Measurements from ENCODE around the gene GPR173.

Gene GPR173

DNA sequence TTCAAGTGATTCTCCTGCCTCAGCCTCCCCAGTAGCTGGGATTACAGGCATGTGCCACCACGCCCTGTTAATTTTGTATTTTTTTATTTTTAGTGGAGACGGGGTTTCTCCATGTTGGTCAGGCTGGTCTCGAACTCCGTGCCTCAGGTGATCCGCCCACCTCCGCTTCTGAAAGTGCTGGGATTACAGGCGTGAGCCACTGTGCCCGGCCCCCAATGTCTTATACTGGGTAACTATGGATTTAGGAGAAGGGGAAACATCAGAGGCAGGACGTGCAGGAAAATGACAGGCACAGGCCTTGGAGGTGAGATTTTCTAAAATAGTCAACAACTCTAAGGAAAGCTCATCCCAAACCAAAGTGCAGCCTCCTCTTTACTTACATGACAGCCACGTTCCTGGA lies 22.5 kb downstream of the GPR173 start:
- DNase-seq (ENCODE audit: low read depth in 2 of 2): no peak

- no peak for DNase-seq (ENCODE audit: low read depth in 2 of 2)
Measured at GRCh38 chrX:53071604-53072417, 23.2 kb downstream of the GPR173 start.

GRCh38 chrX:53072418-53073114 lies 24.0 kb downstream of the GPR173 start:
- DNase-seq (ENCODE audit: low read depth in 2 of 2): no peak

GRCh38 chrX:53073115-53073586 lies 24.6 kb downstream of the GPR173 start:
- DNase-seq (ENCODE audit: low read depth in 2 of 2): no peak

DNA sequence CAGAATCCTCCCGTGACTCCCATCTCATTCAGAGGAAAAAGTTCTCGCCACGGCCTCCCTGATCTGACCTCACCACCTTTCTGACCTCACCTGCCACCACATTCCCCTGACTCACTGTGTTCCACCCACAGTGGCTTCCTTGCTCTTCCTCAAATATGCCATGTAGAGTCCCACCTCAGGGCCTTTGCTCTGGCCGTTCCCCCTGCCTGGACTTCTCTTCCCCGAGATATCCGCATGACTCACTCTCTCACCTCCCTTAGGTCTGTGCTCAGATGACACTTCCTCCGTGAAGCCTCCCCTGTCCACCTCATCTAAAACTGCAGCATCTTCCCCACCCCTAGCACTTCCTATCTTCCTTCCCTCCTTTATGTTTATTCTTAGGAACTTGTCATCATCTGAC lies 26.4 kb downstream of the GPR173 start:
- no peak for DNase-seq (ENCODE audit: low read depth in 2 of 2)

- no peak for DNase-seq (ENCODE audit: low read depth in 2 of 2)
Measured at GRCh38 chrX:53076671-53077070, 28.1 kb downstream of the GPR173 start.

- DNase-seq (ENCODE audit: low read depth in 2 of 2): no peak
Measured at GRCh38 chrX:53077207-53078197, 28.9 kb downstream of the GPR173 start.

DNA sequence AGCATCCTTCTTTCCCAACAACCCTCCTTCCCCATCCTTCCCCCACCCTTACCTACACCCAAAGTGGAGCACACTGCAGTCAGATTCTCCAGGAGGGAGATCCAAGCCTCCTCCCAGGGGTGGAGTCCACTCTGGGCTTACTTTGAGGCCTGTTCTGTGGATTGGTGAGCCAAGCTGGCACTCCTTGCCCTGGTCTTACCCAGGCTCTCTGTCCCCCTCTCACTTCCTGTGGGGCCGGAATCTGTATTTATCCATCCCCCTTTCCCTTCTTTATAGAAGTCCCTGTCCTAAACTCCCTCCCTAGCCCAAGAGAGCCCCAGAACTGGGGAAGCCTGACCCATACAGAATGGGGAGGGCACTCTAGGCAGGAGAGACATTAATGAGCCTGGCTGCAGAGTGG lies 30.4 kb downstream of the GPR173 start:
- DNase-seq (ENCODE audit: low read depth in 2 of 2): no peak

- no peak for DNase-seq (ENCODE audit: low read depth in 2 of 2)
Measured at GRCh38 chrX:53080628-53081580, 32.3 kb downstream of the GPR173 start.

- peak; percentile 85 to 88 for DNase-seq (ENCODE audit: low read depth in 2 of 2)
Measured at GRCh38 chrX:53081925-53082772, 33.6 kb downstream of the GPR173 start, which contains the start of gene TSPYL2. Gene TSPYL2, plus strand, starts transcription at chrX:53082367. Its CDS starts 132 bp downstream, at chrX:53082499.

DNA sequence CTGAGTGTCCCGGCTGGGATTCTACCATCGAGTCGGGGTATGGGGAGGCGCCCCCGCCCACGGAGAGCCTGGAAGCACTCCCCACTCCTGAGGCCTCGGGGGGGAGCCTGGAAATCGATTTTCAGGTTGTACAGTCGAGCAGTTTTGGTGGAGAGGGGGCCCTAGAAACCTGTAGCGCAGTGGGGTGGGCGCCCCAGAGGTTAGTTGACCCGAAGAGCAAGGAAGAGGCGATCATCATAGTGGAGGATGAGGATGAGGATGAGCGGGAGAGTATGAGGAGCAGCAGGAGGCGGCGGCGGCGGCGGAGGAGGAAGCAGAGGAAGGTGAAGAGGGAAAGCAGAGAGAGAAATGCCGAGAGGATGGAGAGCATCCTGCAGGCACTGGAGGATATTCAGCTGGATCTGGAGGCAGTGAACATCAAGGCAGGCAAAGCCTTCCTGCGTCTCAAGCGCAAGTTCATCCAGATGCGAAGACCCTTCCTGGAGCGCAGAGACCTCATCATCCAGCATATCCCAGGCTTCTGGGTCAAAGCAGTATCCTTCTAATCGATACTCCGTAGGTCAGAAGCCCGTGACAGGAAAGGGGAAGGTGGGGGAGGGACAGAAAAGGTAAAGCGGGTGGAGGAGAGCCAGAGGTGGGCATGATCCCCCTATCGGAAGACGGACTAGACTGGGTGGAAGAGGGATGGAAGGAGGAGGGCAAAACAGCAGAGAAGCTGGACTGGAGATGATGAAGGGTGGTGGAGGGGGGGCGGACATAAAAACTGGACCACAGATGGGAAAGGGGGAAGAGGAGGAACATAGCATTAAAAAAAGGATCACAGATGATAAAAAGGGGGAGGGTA lies 34.4 kb downstream of the GPR173 start:
- DNase-seq (ENCODE audit: low read depth in 2 of 2): no peak

DNA sequence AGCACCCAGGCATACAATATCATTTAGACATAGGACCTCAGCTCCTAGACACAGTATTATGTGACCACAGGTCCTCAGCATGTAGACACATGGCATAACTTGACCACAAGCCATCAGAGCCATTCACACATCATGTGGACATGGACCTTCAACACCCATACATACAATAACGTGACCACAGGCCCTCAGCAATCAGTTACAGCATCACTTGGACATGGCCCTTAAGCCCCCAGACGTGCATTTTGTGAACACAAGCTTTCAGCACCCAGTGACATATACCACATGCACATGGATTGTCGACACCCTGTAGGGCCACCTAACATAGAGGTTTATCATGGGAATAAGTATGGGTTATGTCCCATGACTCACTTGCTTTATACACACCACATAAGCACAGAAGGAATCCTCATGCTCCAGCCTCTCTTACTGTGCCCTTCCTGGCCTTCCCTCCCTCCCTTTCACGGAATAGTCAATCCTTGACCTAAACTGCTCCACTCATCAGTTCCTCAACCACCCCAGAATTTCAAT lies 35.5 kb downstream of the GPR173 start:
- no peak for DNase-seq (ENCODE audit: low read depth in 2 of 2)

DNA sequence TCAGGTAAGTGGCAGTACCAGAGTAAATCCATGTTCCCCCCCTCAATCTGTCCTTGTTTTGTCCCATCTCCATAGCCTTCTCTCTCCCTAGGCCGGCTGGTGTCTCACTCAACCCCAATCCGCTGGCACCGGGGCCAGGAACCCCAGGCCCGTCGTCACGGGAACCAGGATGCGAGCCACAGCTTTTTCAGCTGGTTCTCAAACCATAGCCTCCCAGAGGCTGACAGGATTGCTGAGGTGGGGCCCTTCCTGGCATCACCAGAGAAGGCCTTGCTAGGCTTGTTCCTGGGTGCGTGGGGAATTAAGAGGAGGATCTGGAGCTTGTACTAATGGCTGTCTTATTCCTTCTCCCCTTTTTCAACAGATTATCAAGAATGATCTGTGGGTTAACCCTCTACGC lies 36.3 kb downstream of the GPR173 start:
- no peak for DNase-seq (ENCODE audit: low read depth in 2 of 2)

DNA sequence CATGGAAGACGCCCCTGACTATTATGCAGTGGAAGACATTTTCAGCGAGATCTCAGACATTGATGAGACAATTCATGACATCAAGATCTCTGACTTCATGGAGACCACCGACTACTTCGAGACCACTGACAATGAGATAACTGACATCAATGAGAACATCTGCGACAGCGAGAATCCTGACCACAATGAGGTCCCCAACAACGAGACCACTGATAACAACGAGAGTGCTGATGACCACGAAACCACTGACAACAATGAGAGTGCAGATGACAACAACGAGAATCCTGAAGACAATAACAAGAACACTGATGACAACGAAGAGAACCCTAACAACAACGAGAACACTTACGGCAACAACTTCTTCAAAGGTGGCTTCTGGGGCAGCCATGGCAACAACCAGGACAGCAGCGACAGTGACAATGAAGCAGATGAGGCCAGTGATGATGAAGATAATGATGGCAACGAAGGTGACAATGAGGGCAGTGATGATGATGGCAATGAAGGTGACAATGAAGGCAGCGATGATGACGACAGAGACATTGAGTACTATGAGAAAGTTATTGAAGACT lies 37.2 kb downstream of the GPR173 start:
- DNase-seq (ENCODE audit: low read depth in 2 of 2): no peak

DNA sequence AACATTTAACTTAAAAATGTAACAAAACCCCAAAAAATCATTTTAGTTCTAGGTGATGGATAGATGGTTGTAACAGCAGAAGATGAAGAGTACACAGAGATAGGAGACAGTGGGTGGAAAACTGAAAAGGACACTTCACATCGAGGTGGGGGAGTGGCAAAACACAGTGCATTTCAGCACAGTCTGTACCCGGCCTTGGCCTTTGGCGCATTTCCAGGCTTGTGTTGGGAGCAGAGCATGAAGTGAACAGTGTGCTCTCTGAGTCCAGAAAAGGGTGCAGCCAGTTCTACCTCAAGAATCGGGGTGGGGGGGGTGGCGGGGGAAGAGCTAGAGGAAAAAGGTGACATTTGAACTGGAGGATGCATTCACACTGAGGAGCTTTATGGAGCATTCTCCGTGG lies 37.9 kb downstream of the GPR173 start:
- no peak for DNase-seq (ENCODE audit: low read depth in 2 of 2)

GRCh38 chrX:53087388-53087831 lies 38.8 kb downstream of the GPR173 start:
- no peak for DNase-seq (ENCODE audit: low read depth in 2 of 2)

GRCh38 chrX:53088136-53088974 lies 39.8 kb downstream of the GPR173 start:
- peak; percentile 67 to 69 for DNase-seq (ENCODE audit: low read depth in 2 of 2)

Measured in stimulated activated CD8-positive, alpha-beta memory T cell treated with anti-CD3 and anti-CD28 coated beads, Interleukin-15, amount 100 ng/mL, for 48 hours (primary cell).